MM.1S (cell line): ENCODE measurements around the gene FMO5.
"Not testable (repeated sequence)": the region's sequence is repeated elsewhere in the genome, so short reads cannot be mapped to it uniquely, and the experiment has no call there.

Experiments
- CTCF ChIP-seq: fragments of 300-600 bp; sonication (generic); IDR thresholded peaks from 2 replicates; pipeline ENCODE4 v1.5.1; 2016; ENCODE audit warnings: antibody characterized with exemption, low read length, mixed read lengths
- EZH2 ChIP-seq: fragments of 300-600 bp; sonication (generic); optimal IDR thresholded peaks from 2 replicates; pipeline ENCODE3; 2017; ENCODE audit warnings: low read depth, mild to moderate bottlenecking, antibody characterized with exemption, low read length, mixed read lengths

GRCh38 chr1:147233903-147234302 lies 8.8 kb upstream of the FMO5 start:
- not testable (repeated sequence) for TF ChIP-seq CTCF, EZH2
